ENCODE data around the gene C2CD5. TPM values are rescaled to one million over a fixed set of nuclear protein-coding genes. Genes with fewer than 3 reads are reported as not detected.

C2CD5 gene
- total RNA-seq, 2 donors from 2014 or later, result 10.9 to 15.1 TPM

DNA sequence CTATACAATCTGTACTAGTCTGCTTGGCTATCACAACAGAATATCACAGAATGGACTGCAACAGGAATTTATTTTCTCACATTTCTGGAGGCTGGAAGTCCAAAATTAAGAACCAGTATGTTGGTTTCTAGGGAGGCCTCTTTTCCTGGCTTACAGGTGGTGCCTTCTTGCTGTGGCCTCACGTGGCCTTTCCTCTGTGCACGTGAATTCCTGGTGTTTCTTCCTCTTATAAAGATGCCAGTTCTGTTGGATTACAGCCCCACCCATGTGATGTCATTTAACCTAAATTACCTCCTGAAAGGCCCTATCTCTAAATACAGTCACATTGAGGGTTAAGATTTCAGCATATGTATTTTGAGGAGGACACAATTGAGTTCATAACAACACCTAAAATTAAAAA is 32.1 kb upstream of the C2CD5 start:
- no peaks in the 10 kb centered on the region for H3K36me3 ChIP-seq
- no peak for DNase-seq (ENCODE audit: low spot score)

DNA sequence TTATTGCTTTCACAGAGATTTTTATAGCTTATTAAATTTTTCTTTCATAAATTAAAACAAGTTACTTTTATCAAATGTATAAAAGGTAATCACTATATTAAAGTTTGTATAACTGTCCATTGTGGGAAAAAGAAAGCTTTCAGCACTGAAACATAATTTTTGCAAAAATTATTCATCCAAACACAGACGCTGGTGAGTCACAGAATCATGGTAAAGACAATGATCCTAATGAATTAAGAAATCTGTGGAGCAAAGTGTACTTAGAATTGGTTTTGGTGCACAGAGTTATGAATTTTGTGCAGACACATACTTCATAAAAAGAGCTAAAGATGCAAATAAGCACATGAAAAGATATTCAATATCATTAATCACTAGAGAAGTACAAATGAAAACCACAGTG is 31.7 kb upstream of the C2CD5 start:
- no peak for DNase-seq (ENCODE audit: low spot score)
- TF ChIP-seq, protein P1, sequence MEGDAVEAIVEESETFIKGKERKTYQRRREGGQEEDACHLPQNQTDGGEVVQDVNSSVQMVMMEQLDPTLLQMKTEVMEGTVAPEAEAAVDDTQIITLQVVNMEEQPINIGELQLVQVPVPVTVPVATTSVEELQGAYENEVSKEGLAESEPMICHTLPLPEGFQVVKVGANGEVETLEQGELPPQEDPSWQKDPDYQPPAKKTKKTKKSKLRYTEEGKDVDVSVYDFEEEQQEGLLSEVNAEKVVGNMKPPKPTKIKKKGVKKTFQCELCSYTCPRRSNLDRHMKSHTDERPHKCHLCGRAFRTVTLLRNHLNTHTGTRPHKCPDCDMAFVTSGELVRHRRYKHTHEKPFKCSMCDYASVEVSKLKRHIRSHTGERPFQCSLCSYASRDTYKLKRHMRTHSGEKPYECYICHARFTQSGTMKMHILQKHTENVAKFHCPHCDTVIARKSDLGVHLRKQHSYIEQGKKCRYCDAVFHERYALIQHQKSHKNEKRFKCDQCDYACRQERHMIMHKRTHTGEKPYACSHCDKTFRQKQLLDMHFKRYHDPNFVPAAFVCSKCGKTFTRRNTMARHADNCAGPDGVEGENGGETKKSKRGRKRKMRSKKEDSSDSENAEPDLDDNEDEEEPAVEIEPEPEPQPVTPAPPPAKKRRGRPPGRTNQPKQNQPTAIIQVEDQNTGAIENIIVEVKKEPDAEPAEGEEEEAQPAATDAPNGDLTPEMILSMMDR (IDR thresholded peaks at IDR 0.05), result no peak
- Histone ChIP-seq H3K4me3 (no peak overlapping the region), H3K9me3 (no peaks in the 10 kb centered on the region), H3K4me1 (no peaks in the 10 kb centered on the region), H3K27ac (no peak overlapping the region), H3K36me3 (no peaks in the 10 kb centered on the region), H3K27me3 (no peaks in the 10 kb centered on the region)

More for the DNA sequence above, 32.1 kb upstream of the C2CD5 start:
- no peaks in the 10 kb centered on the region for H3K4me1 ChIP-seq
- TF ChIP-seq, protein P1 (IDR thresholded peaks at IDR 0.05), result no peak
- H3K27me3 ChIP-seq, result no peaks in the 10 kb centered on the region
- no peaks in the 10 kb centered on the region for H3K9me3 ChIP-seq
- no peak overlapping the region for H3K4me3 ChIP-seq
- no peak overlapping the region for H3K27ac ChIP-seq

DNA sequence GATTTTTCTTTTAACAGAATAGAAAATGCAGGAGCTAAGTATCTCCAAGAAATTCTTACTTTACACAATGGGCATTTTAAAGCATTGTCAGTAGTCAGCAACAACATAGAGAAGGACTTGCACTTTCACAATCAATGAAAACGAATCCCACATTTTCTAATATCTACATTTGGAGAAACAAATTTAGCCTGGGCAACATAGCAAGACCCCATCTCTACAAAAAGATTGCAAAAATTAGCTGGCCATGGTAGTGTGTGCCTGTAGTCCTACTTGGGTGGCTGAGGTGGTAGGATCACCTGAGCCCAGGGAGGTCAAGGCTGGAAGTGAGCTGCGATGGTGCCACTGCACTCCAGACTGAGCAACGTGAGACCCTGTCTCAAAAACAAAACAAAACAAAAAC is 30.6 kb upstream of the C2CD5 start:
- Histone ChIP-seq H3K4me3 (no peak overlapping the region), H3K4me1 (no peaks in the 10 kb centered on the region), H3K27me3 (no peaks in the 10 kb centered on the region), H3K36me3 (no peaks in the 10 kb centered on the region), H3K27ac (no peak overlapping the region), H3K9me3 (no peaks in the 10 kb centered on the region)
- TF ChIP-seq, protein P1 (IDR thresholded peaks at IDR 0.05), result no peak
- no peak for DNase-seq (ENCODE audit: low spot score)

- DNase-seq (ENCODE audit: low spot score), result no peak
- no peaks in the 10 kb centered on the region for H3K4me1 ChIP-seq
- no peaks in the 10 kb centered on the region for H3K9me3 ChIP-seq
- no peak overlapping the region for H3K4me3 ChIP-seq
- H3K36me3 ChIP-seq, result no peaks in the 10 kb centered on the region
- H3K27ac ChIP-seq, result no peak overlapping the region
- no peaks in the 10 kb centered on the region for H3K27me3 ChIP-seq
- TF ChIP-seq, protein P1 (IDR thresholded peaks at IDR 0.05), result no peak
Observed at GRCh38 chr12:22573181-22573580, 28.8 kb upstream of the C2CD5 start.

- TF ChIP-seq, protein P1 (IDR thresholded peaks at IDR 0.05), result no peak
- Histone ChIP-seq H3K4me1 (no peaks in the 10 kb centered on the region), H3K27ac (no peak overlapping the region), H3K4me3 (no peak overlapping the region), H3K36me3 (no peaks in the 10 kb centered on the region), H3K27me3 (no peaks in the 10 kb centered on the region), H3K9me3 (no peaks in the 10 kb centered on the region)
- DNase-seq (ENCODE audit: low spot score), result no peak
Observed at GRCh38 chr12:22569253-22569652, 24.9 kb upstream of the C2CD5 start.
